Transverse colon (tissue), 4 donors: ENCODE data around the gene DROSHA. TPM values are rescaled to one million over a fixed set of nuclear protein-coding genes. Genes with fewer than 3 reads are reported as not detected.
"Not testable (repeated sequence)": the region's sequence is repeated elsewhere in the genome, so short reads cannot be mapped to it uniquely, and the experiment has no call there.

Experiments used
- DNase-seq: peaks from one replicate; pipeline ENCODE4 v3.0.0-alpha.2; 2019
- H3K27ac ChIP-seq, 4 donors: fragments of 200-600 bp; sonication (generic); 2 replicates each; pipeline ENCODE4 v1.5.1; 2016 to 2018; ENCODE audit warnings: inconsistent platforms in 4 of 4
- H3K27me3 ChIP-seq: fragments of 200-600 bp; sonication (generic); 2 replicates; pipeline ENCODE4 v1.5.1; 2017; ENCODE audit warnings: inconsistent platforms
- H3K36me3 ChIP-seq, 4 donors: fragments of 200-600 bp; sonication (generic); 2 replicates each; pipeline ENCODE4 v1.5.1; 2017 to 2019; ENCODE audit warnings: inconsistent platforms in 4 of 4
- H3K4me1 ChIP-seq, 4 donors: fragments of 200-600 bp; sonication (generic); 2 replicates each; pipeline ENCODE4 v1.5.1; 2017 to 2020; ENCODE audit warnings: inconsistent platforms in 4 of 4
- H3K4me3 ChIP-seq, 4 donors: fragments of 200-600 bp; sonication (generic); 1 replicate in 1 of 4; 2 replicates in 3 of 4; pipeline versions ENCODE4 v1.5.1 to v1.6.1; 2017 to 2019; ENCODE audit warnings: inconsistent platforms in 4 of 4
- H3K9me3 ChIP-seq, 2 donors: fragments of 200-600 bp; sonication (generic); 2 replicates each; pipeline ENCODE4 v1.5.1; 2017 to 2019; ENCODE audit warnings: inconsistent platforms in 2 of 2
- CTCF ChIP-seq, 5 experiments: fragments of 200-600 bp in 3 of 5; fragments of 450-650 bp in 2 of 5; sonication (generic) in 3 of 5; IDR thresholded peaks; 1 replicate in 2 of 5; 2 replicates in 3 of 5; pipeline ENCODE4 v1.5.1; 2016 to 2017; ENCODE audit warnings: antibody characterized with exemption in 5 of 5, inconsistent platforms in 3 of 5, mild to moderate bottlenecking in 2 of 5, moderate library complexity in 1 of 5
- EP300 ChIP-seq: sonication (generic); formaldehyde crosslinking; IDR thresholded peaks from one replicate; pipeline ENCODE4 v1.6.1; 2017; ENCODE audit warnings: antibody characterized with exemption, low read depth
- POLR2A ChIP-seq: fragments of 450-650 bp; IDR thresholded peaks from one replicate; pipeline ENCODE4 v1.6.1; 2016; ENCODE audit warnings: antibody characterized with exemption, mild to moderate bottlenecking, moderate library complexity
- POLR2AphosphoS5 ChIP-seq, 3 donors: sonication (generic); formaldehyde crosslinking; IDR thresholded peaks; one replicate each; pipeline ENCODE4 v1.6.1; 2016; ENCODE audit warnings: antibody characterized with exemption in 3 of 3
- WGBS, 2 donors: methylation state at CpG; one replicate each; pipeline ENCODE4 v1.1.5; 2018; ENCODE audit warnings: low coverage in 1 of 2; 5-methylcytosine and 5-hydroxymethylcytosine counted together
- in situ Hi-C, 4 donors: fragments of 200-750 bp; cut with MboI; loops; one replicate each; pipeline versions ENCODE4 v1.15.0 to v1.15.1; 2017; ENCODE audit warnings: low sequenced_read_pairs in 3 of 4, low pct_ligation_motif_present in 1 of 4, low pct_unique_long_range_greater_than_20kb in 1 of 4
- intact Hi-C: fragments of 100-400 bp; cut with DNase I; formaldehyde crosslinking; loops from one replicate; pipeline ENCODE4 v1.15.1; 2023; ENCODE audit warnings: low total_unique reads
- total RNA-seq, 4 donors: library from RNA; depleted of rRNA; stranded (reverse); fragments of >200 nt; gene quantifications; one replicate each; pipeline ENCODE4 v1.1.0, GENCODE V29; 2016

DROSHA gene
- total RNA-seq, 4 donors from 2014 or later = 32.2 to 503 (median 47.4) TPM

DNA sequence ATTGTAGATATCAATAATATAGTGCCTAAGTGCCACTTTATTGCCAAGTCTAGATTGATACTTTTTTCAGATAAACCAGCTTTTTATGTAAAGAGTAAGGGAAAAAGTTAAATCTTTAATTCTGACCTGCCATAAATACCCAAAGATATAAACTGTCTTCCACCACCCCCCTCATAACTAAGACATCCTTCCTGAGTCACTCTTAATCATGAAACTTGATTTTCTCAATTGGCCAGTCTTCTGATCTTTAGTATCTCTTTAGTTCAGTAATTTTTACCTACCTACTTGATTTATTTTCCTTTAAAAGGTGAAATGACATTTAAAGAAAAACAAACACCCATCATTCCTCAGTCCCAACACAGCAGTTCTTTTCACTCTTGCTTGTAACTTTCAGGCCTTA is 22.0 kb upstream of the DROSHA start:
- Histone ChIP-seq H3K9me3 (no peaks in the 10 kb centered on the region), H3K27me3 (no peaks in the 10 kb centered on the region), H3K4me3 (no peak overlapping the region), H3K27ac (no peak overlapping the region), H3K4me1 (no peaks in the 10 kb centered on the region), H3K36me3 (peaks cover 0 to 30% (median 12%) of the 10 kb centered on the region in 4 donors)
- no peak for DNase-seq
- TF ChIP-seq POLR2AphosphoS5 (IDR thresholded peaks at IDR 0.05) (no peak), EP300 (no peak), POLR2A (no peak), CTCF (IDR thresholded peaks at IDR 0.05) (no peak)
- in situ Hi-C loops (no loop called here), intact Hi-C loops (no loop called here)

- H3K36me3 ChIP-seq = peaks cover 0 to 47% (median 15%) of the 10 kb centered on the region in 4 donors
- 98 to 100% methylated on average over 3 of the region's 3 CpGs for WGBS, 2 donors
Observed at GRCh38 chr5:31551878-31552277, 20.0 kb upstream of the DROSHA start.

DNA sequence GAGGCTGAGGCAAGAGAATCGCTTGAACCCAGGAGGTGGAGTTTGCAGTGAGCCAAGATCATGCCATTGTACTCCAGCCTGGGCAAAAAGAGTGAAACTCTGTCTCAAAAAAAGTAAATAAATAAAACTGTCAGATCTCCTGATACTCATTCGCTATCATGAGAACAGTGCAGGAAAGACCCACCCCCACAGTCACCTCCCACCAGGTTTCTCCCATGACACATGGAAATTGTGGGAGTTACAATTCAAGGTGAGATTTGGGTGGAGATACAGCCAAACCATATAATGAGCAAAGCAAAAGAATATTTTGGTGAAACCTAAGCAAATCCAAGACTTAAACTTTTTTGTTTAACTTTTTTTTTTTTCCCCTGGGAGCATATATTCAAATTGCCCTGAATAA is 17.2 kb upstream of the DROSHA start:
- H3K9me3 ChIP-seq, H3K27me3 ChIP-seq, DNase-seq, H3K4me1 ChIP-seq, H3K4me3 ChIP-seq, H3K27ac ChIP-seq, in situ Hi-C loops, intact Hi-C loops: not testable (repeated sequence)
- H3K36me3 ChIP-seq = peaks cover 0 to 69% (median 24%) of the 10 kb centered on the region in 4 donors
- 95 to 100% methylated on average over 1 to 2 of the region's 2 CpGs for WGBS, 2 donors

More at GRCh38 chr5:31551878-31552277, 20.0 kb upstream of the DROSHA start:
- intact Hi-C loops = no loop called here
- H3K27me3 ChIP-seq = no peaks in the 10 kb centered on the region
- DNase-seq = no peak
- no peak for TF ChIP-seq POLR2AphosphoS5 (IDR thresholded peaks at IDR 0.05)
- TF ChIP-seq EP300 = no peak
- TF ChIP-seq CTCF (IDR thresholded peaks at IDR 0.05) = no peak
- TF ChIP-seq POLR2A = no peak
- H3K9me3 ChIP-seq = no peaks in the 10 kb centered on the region
- in situ Hi-C loops = no loop called here
- no peak overlapping the region for H3K4me3 ChIP-seq
- no peak overlapping the region for H3K27ac ChIP-seq
- H3K4me1 ChIP-seq = no peaks in the 10 kb centered on the region

DNA sequence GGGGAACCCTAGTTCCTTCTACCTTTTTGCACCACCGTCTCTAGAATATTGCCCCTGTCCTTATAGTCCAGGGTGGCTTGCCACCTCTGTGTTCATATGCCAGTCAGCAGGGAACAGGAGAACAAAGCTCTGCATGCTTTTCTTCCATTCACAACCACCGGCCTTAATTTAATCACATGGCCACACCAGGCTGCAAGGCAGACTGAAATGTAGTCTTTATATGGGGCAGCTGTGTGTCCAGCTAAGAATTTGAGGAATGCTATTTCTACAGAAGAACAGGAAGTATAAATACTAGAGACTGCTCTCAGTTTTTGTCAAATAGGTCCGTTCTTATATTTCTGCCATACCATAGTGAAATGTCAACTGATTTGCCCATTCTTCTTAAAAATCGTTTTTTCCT is 6.0 kb upstream of the DROSHA start:
- Histone ChIP-seq H3K4me3 (no peak overlapping the region), H3K27ac (no peak overlapping the region), H3K9me3 (no peaks in the 10 kb centered on the region), H3K36me3 (peaks cover 0 to 61% (median 29%) of the 10 kb centered on the region in 4 donors), H3K27me3 (no peaks in the 10 kb centered on the region), H3K4me1 (peaks cover 9 to 13% (median 12%) of the 10 kb centered on the region in 4 donors)
- intact Hi-C loops = no loop called here
- no peak for TF ChIP-seq POLR2AphosphoS5 (IDR thresholded peaks at IDR 0.05)
- TF ChIP-seq EP300 = no peak
- no peak for TF ChIP-seq POLR2A
- TF ChIP-seq CTCF (IDR thresholded peaks at IDR 0.05) = no peak
- no peak for DNase-seq
- WGBS, 2 donors = 74 to 77% methylated on average over 3 to 4 of the region's 4 CpGs
- in situ Hi-C loops = no loop called here

- in situ Hi-C loops (no loop called here), intact Hi-C loops (no loop called here)
- Histone ChIP-seq H3K27ac (no peak overlapping the region), H3K36me3 (peaks cover 0 to 61% (median 27%) of the 10 kb centered on the region in 4 donors), H3K4me1 (peaks cover 9 to 14% (median 13%) of the 10 kb centered on the region in 4 donors), H3K9me3 (no peaks in the 10 kb centered on the region), H3K4me3 (no peak overlapping the region), H3K27me3 (no peaks in the 10 kb centered on the region)
- no peak for DNase-seq
- TF ChIP-seq POLR2A (no peak), CTCF (IDR thresholded peaks at IDR 0.05) (no peak), POLR2AphosphoS5 (IDR thresholded peaks at IDR 0.05) (no peak), EP300 (no peak)
Observed at GRCh38 chr5:31537349-31537748, 5.5 kb upstream of the DROSHA start.
